IMR-90 (cell line): ENCODE measurements around the gene CATSPERE. TPM values are rescaled to one million over a fixed set of nuclear protein-coding genes. Genes with fewer than 3 reads are reported as not detected.

Source experiments
- ATAC-seq: fragments of 200-7000 bp; cut with Tn5 transposase; 2 replicates; pipeline ENCODE4 v1.9.1; 2020; ENCODE audit warnings: low read depth, mild to moderate bottlenecking, moderate library complexity
- BruUV-seq: library from RNA; stranded (reverse); fragments of 400-500 nt; replicated peaks from 2 replicates; lab custom pipeline; 2021; lab: Mats Ljungman, UMichigan
- CTCF ChIA-PET: fragments of 300-600 bp; formaldehyde crosslinking; extraction: SDS; loops from one replicate; lab custom pipeline; 2021; ENCODE audit warnings: antibody characterized with exemption; lab: Yijun Ruan, JAX
- POLR2A ChIA-PET: fragments of 300-600 bp; sonication (Branson Sonifier 250); formaldehyde crosslinking; loops from one replicate; lab custom pipeline; 2022; ENCODE audit warnings: antibody characterized with exemption; ENCODE audit not compliant: unreplicated experiment; lab: Charles Lee
- DNase-seq: peaks from one replicate; pipeline ENCODE4 v3.0.0; 2013
- H2AFZ ChIP-seq: replicated peaks from 2 replicates; pipeline ENCODE3; 2013; ENCODE audit warnings: low read length, mild to moderate bottlenecking; ENCODE audit not compliant: poor library complexity
- H2AK5ac ChIP-seq: 2 replicates; pipeline ENCODE4 v1.6.1; 2013; ENCODE audit warnings: low read depth, low read length, inconsistent platforms
- H2AK9ac ChIP-seq: replicated peaks from 2 replicates; pipeline ENCODE3; 2013; ENCODE audit warnings: mild to moderate bottlenecking, low read depth, low read length, moderate library complexity; ENCODE audit not compliant: poor library complexity
- H2BK120ac ChIP-seq: 2 replicates; pipeline ENCODE4 v1.6.1; 2013; ENCODE audit warnings: low read depth, low read length, inconsistent platforms
- H2BK15ac ChIP-seq: 3 replicates; pipeline ENCODE4 v1.6.1; 2013; ENCODE audit warnings: low read depth, low read length, inconsistent platforms
- H2BK20ac ChIP-seq: 2 replicates; pipeline ENCODE4 v1.6.1; 2013; ENCODE audit warnings: low read depth, mild to moderate bottlenecking, inconsistent platforms, low read length, moderate library complexity
- H2BK5ac ChIP-seq: 2 replicates; pipeline ENCODE4 v1.6.1; 2013; ENCODE audit warnings: mild to moderate bottlenecking, low read depth, low read length, inconsistent platforms; ENCODE audit not compliant: poor library complexity, severe bottlenecking
- H3K14ac ChIP-seq: replicated peaks from 2 replicates; pipeline ENCODE4 v1.6.1; 2013; ENCODE audit warnings: low read depth, low read length, inconsistent platforms
- H3K18ac ChIP-seq: 2 replicates; pipeline ENCODE4 v1.6.1; 2013; ENCODE audit warnings: low read depth, low read length, control low read depth
- H3K23ac ChIP-seq: 2 replicates; pipeline ENCODE4 v1.6.1; 2013; ENCODE audit warnings: low read depth, low read length, inconsistent platforms
- H3K27ac ChIP-seq: 2 replicates; pipeline ENCODE4 v1.5.1; 2013; ENCODE audit warnings: mild to moderate bottlenecking, control low read depth, low read length; ENCODE audit not compliant: insufficient read depth
- H3K27me3 ChIP-seq: 2 replicates; pipeline ENCODE4 v1.6.1; 2013; ENCODE audit warnings: low read length; ENCODE audit not compliant: control insufficient read depth, insufficient read depth
- H3K36me3 ChIP-seq: 2 replicates; pipeline ENCODE4 v1.6.1; 2013; ENCODE audit warnings: low read length, mixed read lengths; ENCODE audit not compliant: control insufficient read depth, insufficient read depth
- H3K4ac ChIP-seq: 2 replicates; pipeline ENCODE4 v1.6.1; 2013; ENCODE audit warnings: low read depth, low read length, inconsistent platforms
- H3K4me1 ChIP-seq: 2 replicates; pipeline ENCODE4 v1.6.1; 2013; ENCODE audit warnings: low read length, mixed read lengths; ENCODE audit not compliant: control insufficient read depth, insufficient read depth
- H3K4me2 ChIP-seq: 2 replicates; pipeline ENCODE4 v1.6.1; 2013; ENCODE audit warnings: low read depth, mild to moderate bottlenecking, control low read depth, low read length, moderate library complexity
- H3K4me3 ChIP-seq: 2 replicates; pipeline ENCODE4 v1.5.1; 2013; ENCODE audit warnings: low read depth, mild to moderate bottlenecking, control low read depth, low read length, moderate library complexity; ENCODE audit not compliant: insufficient read depth
- H3K56ac ChIP-seq: 2 replicates; pipeline ENCODE4 v1.6.1; 2013; ENCODE audit warnings: low read length, inconsistent platforms; ENCODE audit not compliant: insufficient read depth; ENCODE audit errors: extremely low read depth
- H3K79me1 ChIP-seq, 2 experiments: 2 replicates each; pipeline ENCODE4 v1.6.1; 2013; ENCODE audit warnings: low read length in 2 of 2, inconsistent platforms in 1 of 2, low read depth in 1 of 2
- H3K9ac ChIP-seq: 2 replicates; pipeline ENCODE4 v1.6.1; 2013; ENCODE audit warnings: low read depth, low read length, control low read depth
- H3K9me1 ChIP-seq: 2 replicates; pipeline ENCODE4 v1.6.1; 2013; ENCODE audit warnings: low read length, inconsistent platforms; ENCODE audit not compliant: insufficient read depth
- H3K9me3 ChIP-seq: 2 replicates; pipeline ENCODE4 v1.6.1; 2013; ENCODE audit warnings: low read length; ENCODE audit not compliant: control insufficient read depth, insufficient read depth
- H4K20me1 ChIP-seq: 2 replicates; pipeline ENCODE4 v1.6.1; 2013; ENCODE audit warnings: low read length, inconsistent platforms; ENCODE audit not compliant: insufficient read depth
- H4K5ac ChIP-seq: 2 replicates; pipeline ENCODE4 v1.6.1; 2013; ENCODE audit warnings: mild to moderate bottlenecking, low read depth, low read length, control low read depth
- H4K8ac ChIP-seq, 2 experiments: 2 replicates each; pipeline ENCODE4 v1.6.1; 2013; ENCODE audit warnings: low read depth in 2 of 2, low read length in 2 of 2, control low read depth in 1 of 2, inconsistent platforms in 1 of 2
- H4K91ac ChIP-seq: 2 replicates; pipeline ENCODE4 v1.6.1; 2013; ENCODE audit warnings: low read depth, low read length, inconsistent platforms; ENCODE audit not compliant: insufficient read depth
- MAFK ChIP-seq: IDR thresholded peaks from 2 replicates; pipeline ENCODE4 v1.6.1; 2012; ENCODE audit warnings: low read depth, low read length, improper control_type of control experiment
- NFE2L2 ChIP-seq: fragments of 150-350 bp; IDR thresholded peaks from 2 replicates; pipeline ENCODE4 v1.6.1; 2016; ENCODE audit warnings: low read depth, mild to moderate bottlenecking, low read length
- RAD21 ChIP-seq: IDR thresholded peaks from 2 replicates; pipeline ENCODE4 v1.6.1; 2012; ENCODE audit warnings: low read length, improper control_type of control experiment
- SMC3 ChIP-seq: fragments of 150-350 bp; IDR thresholded peaks from 2 replicates; pipeline ENCODE4 v1.6.1; 2016; ENCODE audit warnings: low read depth, mild to moderate bottlenecking, antibody characterized with exemption, low read length, moderate library complexity
- WGBS, 2 experiments: methylation state at CpG; one replicate each; pipeline versions ENCODE4 v1.1.5 to v1.1.7; 2013; ENCODE audit warnings: missing lambda C conversion rate in 2 of 2; ENCODE audit not compliant: insufficient read length in 1 of 2; ENCODE audit errors: extremely low coverage in 2 of 2; 5-methylcytosine and 5-hydroxymethylcytosine counted together
- dilution Hi-C: fragments of 300-500 bp; cut with HindIII; formaldehyde crosslinking; loops from one replicate; pipeline ENCODE4 v1.14.3; 2018; ENCODE audit warnings: low sequenced_read_pairs; ENCODE audit not compliant: unreplicated experiment
- in situ Hi-C: fragments of 300-500 bp; cut with MboI; formaldehyde crosslinking; loops from 3 replicates; pipeline ENCODE4 v1.14.3; 2019; ENCODE audit warnings: low sequenced_read_pairs, inconsistent platforms, mixed read lengths
- intact Hi-C: fragments of 100-400 bp; cut with micrococcal nuclease; formaldehyde crosslinking; loops from 2 replicates; pipeline ENCODE4 v1.10.0; 2022
- polyA plus RNA-seq, 3 experiments: library from polyadenylated mRNA; depleted of rRNA; stranded (reverse); fragments of >200 nt; gene quantifications; 2 replicates each; pipeline ENCODE4 v1.2.3, GENCODE V29; 2012; ENCODE audit warnings: low replicate concordance in 1 of 3
- total RNA-seq: library from RNA; depleted of rRNA; stranded (reverse); fragments of >200 nt; gene quantifications from 2 replicates; pipeline ENCODE4 v1.2.3, GENCODE V29; 2012
- TF ChIP-seq, protein P1 (sequence below): conservative IDR thresholded peaks from 2 replicates; pipeline ENCODE4 v1.5.1; 2012; ENCODE audit warnings: mild to moderate bottlenecking, low read depth, low read length, improper control_type of control experiment

Gene CATSPERE
- total and polyA plus RNA-seq, 2 of the 4 experiments (the other 2 are of a cell fraction): 0.07 to 0.18 TPM

- no TSS peak for BruUV-seq
- ATAC-seq: peak; percentile 90
- TF ChIP-seq NFE2L2 (no peak), MAFK (no peak), RAD21 (peak; percentile 62), SMC3 (peak; percentile 44; the same call in 1 of the 2 replicates)
- TF ChIP-seq, protein P1, sequence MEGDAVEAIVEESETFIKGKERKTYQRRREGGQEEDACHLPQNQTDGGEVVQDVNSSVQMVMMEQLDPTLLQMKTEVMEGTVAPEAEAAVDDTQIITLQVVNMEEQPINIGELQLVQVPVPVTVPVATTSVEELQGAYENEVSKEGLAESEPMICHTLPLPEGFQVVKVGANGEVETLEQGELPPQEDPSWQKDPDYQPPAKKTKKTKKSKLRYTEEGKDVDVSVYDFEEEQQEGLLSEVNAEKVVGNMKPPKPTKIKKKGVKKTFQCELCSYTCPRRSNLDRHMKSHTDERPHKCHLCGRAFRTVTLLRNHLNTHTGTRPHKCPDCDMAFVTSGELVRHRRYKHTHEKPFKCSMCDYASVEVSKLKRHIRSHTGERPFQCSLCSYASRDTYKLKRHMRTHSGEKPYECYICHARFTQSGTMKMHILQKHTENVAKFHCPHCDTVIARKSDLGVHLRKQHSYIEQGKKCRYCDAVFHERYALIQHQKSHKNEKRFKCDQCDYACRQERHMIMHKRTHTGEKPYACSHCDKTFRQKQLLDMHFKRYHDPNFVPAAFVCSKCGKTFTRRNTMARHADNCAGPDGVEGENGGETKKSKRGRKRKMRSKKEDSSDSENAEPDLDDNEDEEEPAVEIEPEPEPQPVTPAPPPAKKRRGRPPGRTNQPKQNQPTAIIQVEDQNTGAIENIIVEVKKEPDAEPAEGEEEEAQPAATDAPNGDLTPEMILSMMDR: peak; percentile 44
Observed at GRCh38 chr1:244414543-244414942, 46.5 kb upstream of the CATSPERE start.

More at GRCh38 chr1:244414543-244414942, 46.5 kb upstream of the CATSPERE start:
- Histone ChIP-seq H3K9me1 (peaks cover 3% of the 10 kb centered on the region; the same call in 1 of the 2 replicates), H3K27ac (no peak overlapping the region), H4K5ac (no peak overlapping the region), H2BK120ac (no peak overlapping the region), H2BK5ac (no peak overlapping the region), H4K91ac (no peak overlapping the region), H3K4ac (no peak overlapping the region), H3K9ac (no peak overlapping the region), H3K4me2 (no peak overlapping the region), H3K79me1 (peaks cover 0 to 6% of the 10 kb centered on the region in 2 experiments; a peak in 3 of 4 replicates), H3K36me3 (peaks cover 36% of the 10 kb centered on the region), H3K27me3 (no peaks in the 10 kb centered on the region), H2BK20ac (no peak overlapping the region), H2AFZ (no peak overlapping the region), H3K14ac (no peak overlapping the region), H4K8ac (no peak overlapping the region), H2BK15ac (no peak overlapping the region), H4K20me1 (no peaks in the 10 kb centered on the region), H3K4me3 (no peak overlapping the region), H3K23ac (no peak overlapping the region), H3K18ac (no peak overlapping the region), H3K56ac (no peak overlapping the region), H3K4me1 (no peaks in the 10 kb centered on the region), H2AK5ac (no peak overlapping the region), H2AK9ac (no peak overlapping the region), H3K9me3 (no peaks in the 10 kb centered on the region)
- intact Hi-C loops (no loop called here), in situ Hi-C loops (no loop called here), dilution Hi-C loops (no loop called here)
- WGBS, 2 experiments: 100% methylated on average over 1 of the region's 1 CpG; no CpG with 5 or more reads in 1 of the 2 experiments
- DNase-seq: peak; percentile 83
- CTCF ChIA-PET: interaction anchor here (0.7 to 1.4 kb wide), 7 partner anchors 8 to 141 kb away, joined by 3 to 5 read pairs (median 4); no protein-coding TSS in a partner anchor
- POLR2A ChIA-PET: no interaction called here
